Measurements from ENCODE around the gene RIPOR3.
"Not testable (repeated sequence)": the region's sequence is repeated elsewhere in the genome, so short reads cannot be mapped to it uniquely, and the experiment has no call there.

Gene RIPOR3

DNA sequence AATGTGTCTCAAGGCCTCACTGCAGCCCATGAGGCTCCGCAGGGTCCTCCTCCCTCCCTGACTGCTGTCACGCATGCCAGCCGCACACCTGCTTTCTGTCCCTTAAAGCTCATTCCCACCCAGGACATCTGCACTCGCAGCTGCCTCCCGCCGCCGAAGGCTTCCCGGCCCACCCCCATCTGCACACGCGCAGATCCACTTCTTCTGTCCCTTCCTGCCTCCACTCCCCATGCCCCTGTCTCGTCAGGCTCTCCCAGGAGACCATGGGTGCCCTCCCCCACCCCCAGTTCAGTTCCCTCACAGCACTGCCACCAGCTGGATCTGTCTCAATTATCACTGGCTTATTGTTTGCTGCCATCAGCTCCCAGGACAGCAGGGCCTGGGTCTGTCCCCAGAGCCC is 63.0 kb downstream of the RIPOR3 start:
- TF ChIP-seq TAF1 (IDR thresholded peaks at IDR 0.05; ENCODE audit: borderline replicate concordance, low read depth, low read length) (no peak), POLR2A (IDR thresholded peaks at IDR 0.05; ENCODE audit: low read depth, low read length) (no peak), POLR2AphosphoS5 (IDR thresholded peaks at IDR 0.05; ENCODE audit: low read depth, low read length) (no peak)
- DNase-seq (ENCODE audit: insufficient read length): no peak
- FAIRE-seq: no peak

GRCh38 chr20:50627747-50628146 is 63.6 kb downstream of the RIPOR3 start:
- FAIRE-seq: no peak
- TF ChIP-seq POLR2A (IDR thresholded peaks at IDR 0.05; ENCODE audit: low read depth, low read length) (no peak), TAF1 (IDR thresholded peaks at IDR 0.05; ENCODE audit: borderline replicate concordance, low read depth, low read length) (no peak), POLR2AphosphoS5 (IDR thresholded peaks at IDR 0.05; ENCODE audit: low read depth, low read length) (no peak)
- no peak for DNase-seq (ENCODE audit: insufficient read length)

GRCh38 chr20:50625986-50626677 is 65.2 kb downstream of the RIPOR3 start:
- TF ChIP-seq TAF1 (IDR thresholded peaks at IDR 0.05; ENCODE audit: borderline replicate concordance, low read depth, low read length): no peak
- FAIRE-seq (no peak), DNase-seq (ENCODE audit: insufficient read length) (no peak)

DNA sequence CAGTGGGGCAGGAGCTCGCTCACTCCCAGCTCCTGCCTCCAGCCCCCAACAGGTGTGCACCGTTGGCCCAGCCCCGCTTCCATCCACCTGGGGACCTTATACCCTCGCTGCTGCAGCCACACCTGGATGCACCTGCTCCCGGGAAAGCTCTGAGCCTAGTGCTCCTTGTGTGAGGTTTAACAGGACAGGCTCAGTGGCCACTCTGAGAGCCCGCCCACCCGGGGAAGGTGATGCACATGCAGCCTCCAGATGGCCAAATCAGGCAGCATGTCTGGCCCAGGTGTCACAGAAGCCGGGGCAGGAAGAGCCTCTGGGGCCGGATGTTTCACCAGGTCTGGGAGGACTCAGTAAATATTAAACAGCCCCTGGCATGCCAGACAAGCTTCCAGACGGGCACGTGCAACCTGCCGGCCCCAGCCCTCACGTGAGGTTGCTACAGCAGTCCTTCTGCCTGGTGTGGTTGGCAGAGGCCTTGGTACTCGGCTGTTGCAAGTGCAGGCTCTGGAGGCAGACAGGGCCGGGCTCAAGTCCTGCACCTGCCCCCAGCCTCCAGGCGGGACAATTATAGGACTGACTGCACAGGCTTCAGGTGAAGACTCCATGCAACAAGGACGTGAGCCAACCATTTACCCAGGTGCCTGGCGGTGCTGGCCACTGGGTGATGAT is 66.9 kb downstream of the RIPOR3 start:
- no peak for TF ChIP-seq POLR2A (IDR thresholded peaks at IDR 0.05; ENCODE audit: low read depth, low read length)
- TF ChIP-seq POLR2AphosphoS5 (IDR thresholded peaks at IDR 0.05; ENCODE audit: low read depth, low read length): no peak
- no peak for TF ChIP-seq TAF1 (IDR thresholded peaks at IDR 0.05; ENCODE audit: borderline replicate concordance, low read depth, low read length)
- DNase-seq (ENCODE audit: insufficient read length) (no peak), FAIRE-seq (no peak)

DNA sequence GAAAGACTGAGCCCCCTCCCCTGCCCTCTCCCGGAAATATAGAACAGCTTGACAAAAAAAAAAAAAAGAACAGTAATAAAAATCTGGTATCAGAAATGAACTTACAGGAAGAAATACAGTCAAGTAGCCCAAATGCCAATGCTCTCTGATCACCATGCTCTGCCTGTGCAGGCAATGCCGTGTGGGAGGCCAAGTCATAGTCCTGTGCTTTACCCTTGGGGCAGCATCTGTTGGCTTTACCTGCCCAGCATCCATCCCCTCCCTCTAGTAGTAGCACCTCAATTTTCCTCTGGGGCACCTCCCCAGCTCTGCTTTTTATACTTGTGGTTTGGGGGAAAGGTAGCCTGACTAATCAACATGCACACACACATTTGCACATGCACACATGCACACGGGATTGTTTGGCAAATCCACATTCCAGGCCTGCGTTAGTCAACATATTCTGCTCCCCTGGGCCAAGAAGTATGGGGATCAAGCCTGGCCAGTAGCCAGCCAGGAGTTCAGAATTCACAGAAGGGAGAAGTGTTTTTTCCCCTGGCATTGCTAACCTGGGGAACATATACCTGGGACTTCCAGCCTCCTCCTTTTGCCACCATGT is 70.2 kb downstream of the RIPOR3 start:
- FAIRE-seq (no peak), DNase-seq (ENCODE audit: insufficient read length) (no peak)
- TF ChIP-seq POLR2AphosphoS5 (IDR thresholded peaks at IDR 0.05; ENCODE audit: low read depth, low read length) (no peak), POLR2A (IDR thresholded peaks at IDR 0.05; ENCODE audit: low read depth, low read length) (no peak), TAF1 (IDR thresholded peaks at IDR 0.05; ENCODE audit: borderline replicate concordance, low read depth, low read length) (no peak)

DNA sequence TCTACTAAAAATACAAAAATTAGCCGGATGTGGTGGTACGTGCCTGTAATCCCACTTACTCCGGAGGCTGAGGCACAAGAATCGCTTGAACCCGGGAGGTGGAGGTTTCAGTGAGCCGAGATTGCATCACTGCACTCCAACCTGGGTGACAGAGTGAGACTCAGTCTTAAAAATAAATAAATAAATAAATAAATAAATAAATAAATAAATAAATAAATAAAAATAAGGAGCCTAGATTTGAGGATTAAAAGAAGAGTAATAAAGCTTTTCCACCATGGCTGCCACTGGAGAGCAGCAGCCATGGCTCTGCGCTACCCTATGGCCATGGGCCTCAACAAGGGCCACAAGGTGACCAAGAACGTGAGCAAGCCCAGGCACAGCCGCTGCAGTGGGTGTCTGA is 70.9 kb downstream of the RIPOR3 start:
- not testable (repeated sequence) for FAIRE-seq; DNase-seq (ENCODE audit: insufficient read length)

DNA sequence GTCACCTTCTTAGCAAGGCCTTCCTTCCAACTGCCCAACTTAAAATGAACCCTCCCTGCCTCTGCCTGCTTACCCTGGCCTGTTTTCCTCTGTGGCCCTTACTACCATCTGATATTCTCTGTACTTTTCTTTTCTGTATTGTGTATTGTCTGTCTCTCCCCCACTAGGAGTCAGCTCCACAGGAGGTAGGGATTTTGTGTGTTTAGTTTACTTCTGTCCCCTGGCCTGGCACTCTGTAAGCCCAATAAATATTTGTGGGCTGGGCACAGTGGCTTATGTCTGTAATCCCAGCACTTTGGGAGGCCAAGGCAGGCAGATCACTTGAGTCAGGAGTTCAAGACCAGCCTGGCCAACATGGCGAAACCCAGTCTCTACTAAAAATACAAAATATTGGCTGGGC is 72.8 kb downstream of the RIPOR3 start:
- FAIRE-seq: no peak
- TF ChIP-seq TAF1 (IDR thresholded peaks at IDR 0.05; ENCODE audit: borderline replicate concordance, low read depth, low read length) (no peak), POLR2A (IDR thresholded peaks at IDR 0.05; ENCODE audit: low read depth, low read length) (no peak), POLR2AphosphoS5 (IDR thresholded peaks at IDR 0.05; ENCODE audit: low read depth, low read length) (no peak)
- DNase-seq (ENCODE audit: insufficient read length): no peak

DNA sequence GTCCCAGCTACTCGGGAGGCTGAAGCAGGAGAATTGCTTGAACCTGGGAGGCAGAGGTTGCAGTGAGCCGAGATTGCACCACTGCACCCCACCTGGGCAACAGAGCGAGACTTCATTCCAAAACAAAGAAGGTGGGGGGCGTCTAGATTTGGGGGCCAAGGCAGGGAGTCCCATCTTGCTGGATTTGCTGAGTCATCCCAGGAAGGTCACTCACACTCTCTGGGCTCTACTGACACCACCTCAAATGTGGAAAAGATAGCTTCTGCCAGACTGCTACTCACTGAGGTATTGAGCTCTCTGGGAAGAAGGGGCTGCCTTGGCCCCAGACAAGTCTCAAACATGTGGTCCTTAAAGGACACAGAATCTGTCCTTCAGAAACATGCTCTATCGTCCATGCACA is 74.3 kb downstream of the RIPOR3 start:
- no peak for DNase-seq (ENCODE audit: insufficient read length)
- FAIRE-seq: no peak
- TF ChIP-seq TAF1 (IDR thresholded peaks at IDR 0.05; ENCODE audit: borderline replicate concordance, low read depth, low read length) (no peak), POLR2AphosphoS5 (IDR thresholded peaks at IDR 0.05; ENCODE audit: low read depth, low read length) (no peak), POLR2A (IDR thresholded peaks at IDR 0.05; ENCODE audit: low read depth, low read length) (no peak)

GRCh38 chr20:50615407-50615806 is 75.9 kb downstream of the RIPOR3 start:
- FAIRE-seq (no peak), DNase-seq (ENCODE audit: insufficient read length) (no peak)
- TF ChIP-seq POLR2AphosphoS5 (IDR thresholded peaks at IDR 0.05; ENCODE audit: low read depth, low read length) (no peak), POLR2A (IDR thresholded peaks at IDR 0.05; ENCODE audit: low read depth, low read length) (no peak), TAF1 (IDR thresholded peaks at IDR 0.05; ENCODE audit: borderline replicate concordance, low read depth, low read length) (no peak)

DNA sequence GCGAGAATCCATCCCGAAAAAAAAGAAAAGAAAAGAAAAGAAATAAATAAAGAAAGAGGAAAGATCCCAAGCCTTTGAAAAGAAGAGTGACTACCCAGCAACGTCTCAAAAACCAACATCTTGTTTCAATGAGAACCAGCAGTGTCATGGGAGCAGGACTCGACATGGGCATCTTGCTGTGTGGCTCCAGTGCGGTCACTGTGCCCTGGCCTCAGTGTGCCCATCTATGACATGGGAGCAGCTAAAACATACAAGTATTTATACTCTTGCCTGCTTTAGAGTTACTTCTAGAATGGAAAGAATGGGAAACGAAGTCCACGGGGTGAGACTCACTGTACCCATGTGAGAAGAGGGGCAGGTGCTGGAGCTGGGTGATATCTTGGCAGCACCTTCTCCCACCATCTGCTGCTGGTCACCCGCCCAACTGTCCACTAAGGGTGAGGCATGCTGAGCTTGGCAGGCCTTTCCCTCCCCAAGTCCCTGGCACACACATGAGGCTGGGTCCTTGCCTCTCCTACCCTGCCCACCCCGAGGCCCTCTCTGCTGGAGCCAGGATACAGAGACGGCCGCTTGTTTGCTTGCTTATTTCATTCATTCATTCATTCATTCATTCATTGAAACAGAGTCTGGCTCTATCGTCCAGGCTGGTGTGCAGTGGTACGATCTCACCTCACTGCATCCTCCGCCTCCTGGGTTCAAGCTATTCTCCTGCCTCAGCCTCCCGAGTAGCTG is 77.7 kb downstream of the RIPOR3 start:
- FAIRE-seq (no peak), DNase-seq (ENCODE audit: insufficient read length) (no peak)
- TF ChIP-seq TAF1 (IDR thresholded peaks at IDR 0.05; ENCODE audit: borderline replicate concordance, low read depth, low read length) (no peak), POLR2AphosphoS5 (IDR thresholded peaks at IDR 0.05; ENCODE audit: low read depth, low read length) (no peak), POLR2A (IDR thresholded peaks at IDR 0.05; ENCODE audit: low read depth, low read length) (no peak)

GRCh38 chr20:50611128-50611810 is 80.1 kb downstream of the RIPOR3 start:
- TF ChIP-seq POLR2A (IDR thresholded peaks at IDR 0.05; ENCODE audit: low read depth, low read length) (no peak), TAF1 (IDR thresholded peaks at IDR 0.05; ENCODE audit: borderline replicate concordance, low read depth, low read length) (no peak), POLR2AphosphoS5 (IDR thresholded peaks at IDR 0.05; ENCODE audit: low read depth, low read length) (no peak)
- FAIRE-seq: no peak
- no peak for DNase-seq (ENCODE audit: insufficient read length)
